HTR-8/SVneo (cell line): ENCODE data around the gene EGR4.

Experiments used
- DNase-seq: peaks from one replicate; pipeline ENCODE4 v3.0.0; 2011; ENCODE audit warnings: low spot score, mixed read lengths; ENCODE audit not compliant: insufficient read length
- FAIRE-seq: peaks from 2 replicates; lab custom pipeline; 2011; peaks lifted over from hg19 to GRCh38; lab: Jason Lieb, UNC

EGR4 gene

GRCh38 chr2:73253400-73253799, 39.9 kb downstream of the EGR4 start:
- FAIRE-seq: no peak

GRCh38 chr2:73252238-73253027, 40.9 kb downstream of the EGR4 start:
- no peak for DNase-seq
- FAIRE-seq: no peak

More at GRCh38 chr2:73253400-73253799, 39.9 kb downstream of the EGR4 start:
- DNase-seq: no peak

- FAIRE-seq (no peak), DNase-seq (no peak)
These were observed 42.2 kb downstream of the EGR4 start for GRCh38 chr2:73250872-73251846.

- FAIRE-seq (no peak), DNase-seq (no peak)
These were observed 43.7 kb downstream of the EGR4 start for GRCh38 chr2:73249636-73250035.

- FAIRE-seq: no peak
- no peak for DNase-seq
These were observed 46.5 kb downstream of the EGR4 start for GRCh38 chr2:73246850-73247249.

GRCh38 chr2:73244580-73244979, 48.8 kb downstream of the EGR4 start:
- FAIRE-seq: no peak
- no peak for DNase-seq

- DNase-seq: no peak
These were observed 49.3 kb downstream of the EGR4 start for GRCh38 chr2:73243884-73244570.

More at GRCh38 chr2:73243884-73244570, 49.3 kb downstream of the EGR4 start:
- FAIRE-seq: no peak
